ENCODE results near the gene ZSWIM5.
"Not testable (repeated sequence)": the region's sequence is repeated elsewhere in the genome, so short reads cannot be mapped to it uniquely, and the experiment has no call there.

ZSWIM5 gene

DNA sequence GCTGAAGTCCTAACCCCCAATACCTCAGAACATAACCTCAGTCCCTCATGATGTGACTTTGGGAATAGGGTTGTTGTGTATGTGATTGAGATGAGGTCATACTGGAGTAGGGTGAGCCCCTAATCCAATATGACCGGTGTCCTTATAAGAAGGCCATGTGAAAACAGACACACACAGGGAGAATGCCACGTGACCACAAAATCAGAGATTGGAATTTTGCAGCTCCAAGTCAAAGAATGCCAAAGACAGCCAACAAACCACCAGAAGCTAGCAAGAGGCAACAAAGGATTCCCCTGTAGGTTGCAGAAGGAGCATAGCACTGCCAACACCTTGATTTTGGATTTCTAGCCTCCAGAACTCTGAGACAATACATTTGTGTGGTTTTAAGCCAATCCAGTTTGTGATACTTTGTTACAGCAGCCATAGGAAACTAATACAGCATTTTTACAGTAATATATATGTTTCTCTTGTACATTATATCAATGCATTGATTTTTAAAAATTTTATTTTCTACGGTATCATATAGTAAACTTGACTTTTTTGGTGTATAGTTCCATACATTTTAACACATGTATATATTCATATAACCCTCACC lies 5.4 kb downstream of the ZSWIM5 start:
- DNase-seq: no peak

DNA sequence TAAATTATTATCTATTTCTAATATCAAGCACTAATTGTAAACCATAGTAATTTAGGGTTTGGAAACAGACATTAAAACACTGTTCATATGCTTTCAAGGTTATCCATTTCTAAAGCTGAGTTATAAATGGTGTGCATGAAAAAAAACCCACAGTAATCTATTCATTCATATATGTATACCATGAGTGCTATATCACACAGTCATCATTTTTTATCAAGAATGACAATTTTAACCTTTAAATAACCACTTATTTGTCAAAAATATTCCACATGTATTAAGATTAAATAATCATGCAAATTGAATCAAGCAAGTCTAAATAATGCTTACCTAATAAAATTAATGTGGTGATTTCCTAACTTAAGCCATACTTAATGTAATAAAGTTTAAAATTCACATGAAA lies 6.0 kb downstream of the ZSWIM5 start:
- no peak for DNase-seq

DNA sequence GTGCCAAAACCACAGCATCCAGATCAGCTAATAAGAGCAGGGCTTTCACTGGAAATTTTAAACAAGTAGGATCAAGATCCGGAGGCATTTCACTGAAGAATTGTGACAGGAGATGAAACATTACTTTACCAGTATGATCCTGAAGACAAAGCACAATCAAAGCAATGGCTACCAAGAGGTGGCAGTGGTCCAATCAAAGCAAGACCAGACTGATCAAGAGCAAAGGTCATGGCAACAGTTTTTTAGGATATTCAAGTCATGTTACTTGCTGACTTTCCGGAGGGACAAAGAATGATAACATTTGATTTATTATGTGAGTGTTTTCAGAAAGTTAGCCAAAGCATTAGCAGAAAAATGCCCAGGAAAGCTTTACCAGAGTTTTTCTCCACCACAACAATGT lies 8.2 kb downstream of the ZSWIM5 start:
- DNase-seq: no peak

DNA sequence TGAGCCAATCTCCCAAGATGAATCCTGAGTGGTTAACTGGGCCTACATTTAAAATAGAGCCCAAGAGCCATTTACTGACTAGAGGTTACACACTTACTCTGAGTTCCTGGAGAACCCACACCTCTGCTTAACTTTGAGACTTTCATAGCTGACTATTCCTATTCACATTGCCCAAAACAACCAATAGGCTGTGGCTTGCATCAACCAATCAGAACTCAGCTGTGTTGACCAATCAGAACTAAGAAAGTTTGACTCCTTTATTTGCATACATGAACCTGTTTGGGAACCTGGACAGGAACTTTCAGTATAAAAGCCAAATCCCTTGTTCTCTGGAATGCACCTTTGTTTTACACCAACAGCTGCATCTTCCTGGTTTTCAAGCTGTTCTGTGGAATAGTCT lies 9.5 kb downstream of the ZSWIM5 start:
- no peak for DNase-seq

DNA sequence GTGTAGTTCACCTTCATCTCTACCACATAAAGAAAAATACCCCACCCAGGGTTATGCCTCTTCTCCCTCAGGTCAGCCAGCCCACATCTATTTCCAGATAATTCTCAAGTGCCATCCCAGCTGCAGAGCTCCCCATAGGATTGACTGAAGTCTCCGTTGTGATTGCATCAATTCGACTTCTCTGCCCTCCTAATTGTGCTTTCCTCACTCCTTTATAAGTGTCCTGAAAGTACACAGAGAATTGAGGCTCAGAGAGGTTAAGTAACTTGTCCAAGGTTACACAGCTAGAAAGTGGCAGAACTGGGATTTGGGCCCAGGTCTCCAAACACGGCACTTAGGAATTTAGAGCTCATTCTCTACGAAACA lies 15.0 kb downstream of the ZSWIM5 start:
- no peak for DNase-seq

DNA sequence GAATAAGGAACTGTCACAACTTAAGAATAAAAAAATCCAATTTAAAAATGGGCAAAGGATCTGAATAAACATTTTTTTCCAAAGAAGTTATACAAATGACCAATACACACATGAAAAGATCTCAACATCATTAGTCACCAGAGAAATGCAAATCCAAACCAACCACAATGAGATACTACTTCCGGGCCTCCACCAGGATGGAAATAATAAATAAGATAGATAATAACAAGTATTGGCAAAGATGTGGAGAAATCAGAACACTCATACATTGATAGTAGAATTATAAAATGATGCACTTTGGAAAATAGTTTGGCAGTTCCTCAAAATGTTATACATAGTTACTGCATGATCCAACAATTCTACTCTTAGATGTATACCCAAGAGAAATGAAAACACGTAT lies 18.7 kb downstream of the ZSWIM5 start:
- DNase-seq: no peak

DNA sequence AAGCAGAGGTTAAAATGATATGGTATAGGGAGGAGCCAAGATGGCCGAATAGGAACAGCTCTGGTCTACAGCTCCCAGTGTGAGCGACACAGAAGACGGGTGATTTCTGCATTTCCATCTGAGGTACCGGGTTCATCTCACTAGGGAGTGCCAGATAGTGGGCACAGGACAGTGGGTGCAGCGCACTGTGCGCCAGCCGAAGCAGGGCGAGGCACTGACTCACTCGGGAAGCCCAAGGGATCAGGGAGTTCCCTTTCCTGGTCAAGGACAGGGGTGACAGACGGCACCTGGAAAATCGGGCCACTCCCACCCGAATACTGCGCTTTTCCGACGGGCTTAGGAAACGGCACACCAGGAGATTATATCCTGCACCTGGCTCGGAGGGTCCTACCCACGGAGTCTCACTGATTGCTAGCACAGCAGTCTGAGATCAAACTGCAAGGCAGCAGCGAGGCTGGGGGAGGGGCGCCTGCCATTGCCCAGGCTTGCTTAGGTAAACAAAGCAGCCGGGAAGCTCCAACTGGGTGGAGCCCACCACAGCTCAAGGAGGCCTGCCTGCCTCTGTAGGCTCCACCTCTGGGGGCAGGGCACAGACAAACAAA lies 26.4 kb downstream of the ZSWIM5 start:
- not testable (repeated sequence) for DNase-seq

DNA sequence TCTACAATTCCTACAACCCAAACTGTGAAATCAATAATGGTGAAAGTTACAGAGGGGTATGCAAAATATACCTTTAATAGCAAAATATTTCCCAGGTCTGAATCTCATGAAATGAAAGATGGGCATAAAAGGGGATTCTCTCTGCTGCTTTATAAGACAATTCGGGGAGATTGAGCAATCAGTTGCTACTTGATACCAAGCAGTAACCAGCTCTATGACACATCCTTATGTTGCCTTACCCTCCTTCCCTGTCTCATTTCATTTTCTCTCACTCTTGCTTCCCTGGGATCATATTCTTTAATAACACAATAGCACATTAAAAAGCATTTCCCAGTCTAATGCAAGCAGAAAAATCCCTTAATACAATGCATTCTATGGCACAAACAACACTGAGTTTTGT lies 29.0 kb downstream of the ZSWIM5 start:
- no peak for DNase-seq

DNA sequence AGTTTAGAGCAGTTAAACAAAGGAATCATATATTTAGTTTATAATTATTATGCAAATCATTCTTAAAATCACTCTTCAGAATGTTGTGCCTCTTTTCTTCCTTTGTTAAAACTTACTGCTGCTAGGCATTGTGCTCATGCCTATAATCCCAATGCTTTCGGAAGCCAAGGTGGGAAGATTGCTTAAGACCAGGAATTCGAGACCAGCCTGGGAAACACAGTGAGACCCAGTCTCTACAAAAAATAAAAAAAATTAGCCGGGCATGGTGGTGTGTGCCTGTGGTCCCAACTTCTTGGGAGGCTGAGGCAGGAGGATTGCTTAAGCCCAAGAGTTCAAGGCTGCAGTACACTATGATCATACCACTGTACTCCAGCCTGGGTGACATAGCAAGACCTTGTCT lies 33.6 kb downstream of the ZSWIM5 start:
- no peak for DNase-seq

DNA sequence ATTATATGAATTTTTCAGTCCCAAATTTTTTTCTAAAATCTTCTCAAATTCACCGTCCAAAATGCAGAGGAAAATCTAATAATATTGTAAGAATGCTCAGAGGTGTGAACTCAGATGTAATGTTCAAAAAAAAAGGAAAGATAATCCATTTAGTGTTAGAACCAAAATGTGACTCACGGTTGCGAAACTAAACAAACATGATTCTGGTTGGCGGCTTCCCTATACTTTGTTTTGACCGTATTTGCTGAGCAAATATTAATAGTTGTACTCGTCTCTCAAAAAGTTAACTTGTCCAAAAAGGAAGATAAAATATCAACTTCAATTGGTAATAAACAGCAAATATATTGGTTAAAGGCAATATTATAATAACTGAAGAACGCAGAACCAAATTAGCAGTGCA lies 34.4 kb downstream of the ZSWIM5 start:
- no peak for DNase-seq

DNA sequence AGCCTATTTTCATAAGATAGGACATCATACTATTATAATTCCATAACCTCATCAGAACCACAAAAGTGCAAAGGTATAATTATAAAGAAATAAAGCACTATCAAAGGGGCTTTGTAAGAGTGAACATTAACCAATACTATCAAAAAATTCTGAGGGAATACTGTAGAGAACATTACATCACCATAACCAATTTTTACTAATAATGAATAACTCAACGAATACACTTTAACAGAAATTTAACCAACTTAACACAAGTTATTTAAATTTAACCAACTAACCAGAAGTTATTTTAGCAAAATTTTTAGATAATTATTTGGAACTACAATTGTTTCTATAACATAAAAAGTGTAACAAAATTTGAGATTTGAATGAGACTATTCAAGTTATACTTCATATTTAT lies 34.8 kb downstream of the ZSWIM5 start:
- DNase-seq: no peak

DNA sequence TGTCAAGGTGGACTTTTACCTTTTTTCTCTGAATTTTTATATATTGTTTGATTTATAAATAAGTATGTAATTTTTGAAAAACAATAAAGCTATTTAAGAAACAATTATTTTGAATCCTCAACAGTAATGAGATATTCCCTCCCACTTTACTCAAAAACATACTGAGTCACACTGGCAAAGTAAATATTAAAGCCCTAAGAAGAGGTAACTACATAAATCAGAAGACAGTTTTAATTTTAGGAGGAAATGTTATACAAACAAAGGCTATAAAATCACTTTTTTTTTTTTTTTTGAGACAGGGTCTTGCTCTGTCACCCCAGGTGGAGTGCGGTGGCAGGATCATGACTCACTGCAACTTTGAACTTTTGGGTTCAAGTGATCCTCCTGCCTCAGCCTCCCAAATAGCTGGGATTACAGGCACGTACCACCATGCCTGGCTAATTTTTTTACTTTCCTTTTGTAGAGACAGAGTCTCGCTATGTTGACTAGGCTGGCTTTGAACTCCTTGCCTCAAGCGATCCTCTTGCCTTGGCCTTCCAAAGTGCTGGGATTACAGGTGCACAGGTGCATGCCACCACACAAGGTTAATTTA lies 36.2 kb downstream of the ZSWIM5 start:
- DNase-seq: no peak

DNA sequence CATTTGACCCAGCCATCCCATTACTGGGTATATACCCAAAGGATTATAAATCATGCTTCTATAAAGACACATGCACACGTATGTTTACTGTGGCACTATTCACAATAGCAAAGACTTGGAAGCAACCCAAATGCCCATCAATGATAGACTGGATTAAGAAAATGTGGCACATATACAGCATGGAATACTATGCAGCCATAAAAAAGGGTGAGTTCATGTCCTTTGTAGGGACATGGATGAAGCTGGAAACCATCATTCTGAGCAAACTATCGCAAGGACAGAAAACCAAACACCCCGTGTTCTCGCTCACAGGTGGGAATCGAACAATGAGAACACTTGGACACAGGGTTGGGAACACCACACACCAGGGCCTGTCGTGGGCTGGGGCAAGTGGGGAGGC lies 38.5 kb downstream of the ZSWIM5 start:
- not testable (repeated sequence) for DNase-seq

DNA sequence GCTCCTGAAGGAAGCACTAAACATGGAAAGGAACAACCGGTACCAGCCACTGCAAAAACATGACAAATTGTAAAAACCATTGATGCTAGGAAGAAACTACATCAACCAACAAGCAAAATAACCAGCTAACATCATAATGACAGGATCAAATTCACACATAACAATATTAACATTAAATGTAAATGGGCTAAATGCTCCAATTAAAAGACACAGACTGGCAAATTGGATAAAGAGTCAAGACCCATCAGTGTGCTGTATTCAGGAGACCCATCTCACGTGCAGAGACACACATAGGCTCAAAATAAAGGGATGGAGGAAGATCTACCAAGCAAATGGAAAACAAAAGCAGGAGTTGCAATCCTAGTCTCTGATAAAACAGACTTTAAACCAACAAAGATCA lies 42.1 kb downstream of the ZSWIM5 start:
- DNase-seq: not testable (repeated sequence)

DNA sequence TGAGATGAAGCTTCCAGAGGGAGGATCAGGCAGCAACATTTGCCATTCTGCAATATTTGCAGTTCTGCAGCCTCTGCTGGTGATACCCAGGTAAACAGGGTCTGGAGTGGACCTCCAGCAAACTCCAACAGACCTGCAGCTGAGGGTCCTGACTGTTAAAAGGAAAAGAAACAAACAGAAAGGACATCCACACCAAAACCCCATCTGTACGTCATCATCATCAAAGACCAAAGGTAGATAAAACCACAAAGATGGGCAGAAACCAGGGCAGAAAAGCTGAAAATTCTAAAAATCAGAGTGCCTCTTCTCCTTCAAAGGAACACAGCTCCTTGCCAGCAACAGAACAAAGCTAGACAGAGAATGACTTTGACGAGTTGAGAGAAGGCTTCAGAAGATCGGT lies 43.3 kb downstream of the ZSWIM5 start:
- DNase-seq: not testable (repeated sequence)

DNA sequence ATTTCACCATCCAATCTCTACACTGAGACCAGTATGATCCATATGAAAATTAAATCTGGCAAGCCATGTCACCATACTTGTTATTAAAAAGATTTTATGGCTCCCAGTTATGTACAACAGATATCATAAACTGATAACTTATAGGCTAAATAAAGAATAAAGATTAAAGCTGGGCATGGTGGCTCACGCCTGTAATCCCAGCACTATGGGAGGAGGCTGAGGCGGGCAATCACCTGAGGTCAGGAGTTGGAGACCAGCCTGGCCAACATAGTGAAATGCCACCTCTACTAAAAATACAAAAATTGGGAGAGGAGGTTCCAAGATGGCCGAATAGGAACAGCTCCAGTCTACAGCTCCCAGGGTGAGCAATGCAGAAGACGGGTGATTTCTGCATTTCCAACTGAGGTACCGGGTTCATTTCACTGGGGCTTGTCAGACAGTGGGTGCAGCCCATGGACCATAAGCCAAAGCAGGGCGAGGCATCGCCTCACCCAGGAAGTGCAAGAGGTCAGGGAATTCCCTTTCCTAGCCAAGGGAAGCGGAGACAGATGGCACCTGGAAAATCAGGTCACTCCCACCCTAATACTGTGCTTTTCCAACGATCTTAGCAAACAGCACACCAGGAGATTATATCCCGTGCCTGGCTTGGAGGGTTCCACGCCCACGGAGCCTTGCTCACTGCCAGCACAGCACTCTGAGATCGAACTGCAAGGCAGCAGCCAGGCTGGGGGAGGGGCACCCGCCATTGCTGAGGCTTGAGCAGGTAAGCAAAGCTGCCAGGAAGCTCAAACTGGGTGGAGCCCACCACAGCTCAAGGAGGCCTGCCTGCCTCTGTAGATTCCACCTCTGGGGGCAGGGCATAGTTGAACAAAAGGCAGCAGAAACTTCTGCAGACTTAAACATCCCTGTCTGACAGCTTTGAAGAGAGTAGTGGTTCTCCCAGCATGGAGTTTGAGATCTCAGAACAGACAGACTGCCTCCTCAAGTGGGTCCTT lies 44.1 kb downstream of the ZSWIM5 start:
- DNase-seq: not testable (repeated sequence)

DNA sequence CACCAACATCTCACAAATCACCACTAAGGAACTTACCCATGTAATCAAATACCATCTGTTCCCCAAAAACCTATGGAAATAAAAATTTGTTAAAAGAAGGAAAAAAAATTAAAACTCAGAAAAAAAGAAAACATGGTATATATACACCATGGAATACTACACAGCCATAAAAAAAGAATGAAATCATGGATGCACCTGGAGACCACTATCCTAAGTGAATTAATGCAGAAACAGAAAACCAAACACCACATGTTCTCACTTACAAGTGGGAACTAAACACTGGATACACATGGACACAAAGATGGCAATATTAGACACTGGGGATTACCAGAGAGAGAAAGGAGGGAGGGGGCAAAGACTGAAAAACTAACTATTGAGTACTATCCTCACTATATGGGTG lies 50.4 kb downstream of the ZSWIM5 start:
- DNase-seq: no peak

DNA sequence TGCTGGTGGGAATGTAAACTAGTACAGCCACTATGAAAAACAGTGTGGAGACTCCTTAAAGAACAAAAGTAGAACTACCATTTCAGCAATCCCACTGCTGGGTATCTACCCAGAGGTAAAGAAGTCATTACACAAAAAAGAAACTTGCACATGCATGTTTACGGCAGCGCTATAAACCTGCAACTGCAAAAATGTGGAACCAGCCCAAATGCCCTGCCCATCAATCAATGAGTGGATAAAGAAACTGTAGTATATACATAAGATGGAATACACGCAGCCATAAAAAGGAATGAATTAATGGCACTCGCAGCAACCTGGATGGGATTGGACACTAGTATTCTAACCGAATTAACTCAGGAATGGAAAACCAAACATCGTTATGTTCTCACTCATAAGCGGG lies 51.0 kb downstream of the ZSWIM5 start:
- DNase-seq: no peak

DNA sequence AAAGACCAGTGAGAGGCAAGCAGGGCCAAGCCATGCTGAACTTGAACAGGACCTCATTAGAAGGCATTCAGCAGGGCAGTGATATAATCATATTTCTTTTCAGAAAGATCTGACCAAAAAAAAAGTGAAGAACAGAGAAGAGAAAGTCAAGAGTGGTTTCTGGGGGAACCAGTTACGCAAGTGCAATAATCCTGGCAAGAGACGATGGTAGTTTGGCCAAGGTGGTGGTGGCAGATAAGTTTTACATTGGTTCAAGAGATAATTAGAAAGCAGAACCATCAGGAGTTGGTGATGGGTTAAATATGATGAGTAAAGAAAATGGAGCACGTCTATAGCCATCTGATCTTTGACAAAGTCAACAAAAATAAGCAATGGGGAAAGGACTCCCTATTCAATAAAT lies 54.3 kb downstream of the ZSWIM5 start:
- DNase-seq: no peak

DNA sequence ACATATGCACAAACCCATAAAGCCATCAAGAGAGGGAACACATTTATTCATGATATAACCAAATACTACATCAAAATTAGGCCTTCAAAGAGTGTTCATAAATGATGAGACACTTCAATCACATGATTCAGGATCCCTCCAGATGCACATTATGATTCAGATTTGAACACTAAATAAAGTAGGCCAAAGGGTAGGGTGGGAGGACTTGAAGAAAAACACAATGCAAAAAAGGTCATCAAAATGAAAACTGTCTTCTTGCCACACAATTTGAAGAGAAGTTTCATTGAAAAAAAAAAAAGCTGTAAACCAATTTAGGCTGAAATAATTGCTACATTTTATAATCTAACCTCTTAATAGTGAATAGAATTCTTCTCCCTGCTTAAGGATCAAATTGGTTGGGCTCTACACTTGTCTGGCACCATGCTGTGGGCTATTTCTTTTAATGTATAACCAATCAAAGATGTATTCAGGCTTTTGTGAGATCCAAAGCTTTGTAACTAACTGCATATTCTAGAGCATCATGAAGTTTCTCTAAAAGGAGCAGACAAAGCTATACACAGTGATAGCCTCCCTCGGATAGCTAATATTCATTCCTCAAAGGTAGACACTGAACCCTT lies 58.1 kb downstream of the ZSWIM5 start:
- no peak for DNase-seq

DNA sequence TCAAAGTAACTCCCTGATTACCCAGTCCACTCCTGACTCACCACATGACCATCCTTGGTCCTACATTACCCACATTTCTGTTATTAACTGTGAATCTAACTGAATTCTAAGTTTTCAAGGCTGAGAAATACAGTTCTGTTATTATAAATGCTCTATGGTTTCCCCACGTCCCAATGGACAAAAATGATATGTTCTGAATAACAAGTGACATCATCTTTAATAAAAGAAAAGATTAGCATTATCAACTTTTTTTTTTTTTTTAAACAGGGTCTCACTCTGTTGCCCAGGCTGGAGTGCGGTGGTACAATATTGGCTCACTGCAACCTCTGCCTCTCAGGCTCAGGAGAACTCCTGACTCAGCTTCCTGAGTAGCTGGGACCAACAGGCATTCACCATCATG lies 59.6 kb downstream of the ZSWIM5 start:
- no peak for DNase-seq

DNA sequence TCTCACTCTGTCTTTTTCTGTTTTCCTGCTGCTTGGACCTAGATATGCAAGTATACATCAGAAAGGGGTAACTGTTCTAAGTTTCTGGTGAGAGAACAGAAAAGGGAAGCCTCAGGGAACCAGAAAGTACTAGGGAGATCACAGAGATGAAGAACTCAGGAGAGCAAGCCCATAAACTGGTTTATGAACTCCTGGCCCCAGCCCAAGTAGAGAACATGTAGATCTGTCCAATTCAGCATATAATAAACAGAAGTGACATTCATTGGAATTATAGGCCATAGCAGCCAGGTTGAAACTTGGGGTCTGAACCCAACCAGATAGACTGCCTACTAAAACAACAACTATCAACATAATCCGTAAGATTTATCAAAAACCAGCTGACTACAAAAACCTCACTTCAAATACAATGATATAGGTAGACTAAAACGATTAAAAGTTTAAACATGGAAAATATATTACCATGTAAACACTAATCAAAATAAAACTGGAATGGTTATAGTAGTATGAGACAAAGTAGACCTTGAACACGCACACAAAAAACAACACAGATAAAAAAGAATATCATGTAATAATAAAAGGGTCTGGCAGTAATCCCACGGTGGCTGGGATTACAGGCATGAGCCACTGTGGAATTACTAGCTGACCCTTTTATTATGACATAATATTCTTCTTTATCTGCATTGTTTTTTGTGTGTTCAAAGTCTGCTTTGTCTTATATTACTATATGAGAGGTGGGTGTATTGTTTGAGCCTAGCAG lies 65.0 kb downstream of the ZSWIM5 start:
- DNase-seq: no peak

DNA sequence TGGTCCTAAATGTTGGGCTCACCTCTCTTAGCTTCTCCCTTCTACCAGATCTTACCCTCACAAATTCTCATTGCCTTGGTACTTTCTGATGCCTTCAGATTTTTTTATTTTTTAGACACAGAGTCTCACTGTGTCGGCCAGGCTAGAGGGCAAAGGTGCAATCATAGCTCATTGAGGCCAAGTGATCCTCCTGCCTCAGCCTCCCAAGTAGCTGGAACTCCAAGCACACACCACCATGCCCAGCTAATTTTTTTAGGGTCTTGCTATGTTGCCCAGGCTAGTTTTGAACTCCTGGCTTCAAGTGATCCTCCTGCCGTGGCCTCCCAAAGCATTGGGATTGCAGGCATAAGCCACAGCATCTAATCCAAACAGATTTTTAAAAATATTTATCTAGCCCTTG lies 69.4 kb downstream of the ZSWIM5 start:
- DNase-seq: no peak

All from NCI-H345 (cell line).